ENCODE data around the gene STRA8.
A peak's percentile ranks its signal among the peaks of the same experiment; 100 is the strongest.

Gene STRA8

GRCh38 chr7:135270577-135271254, 37.1 kb downstream of the STRA8 start:
- DNase-seq = no peak

DNA sequence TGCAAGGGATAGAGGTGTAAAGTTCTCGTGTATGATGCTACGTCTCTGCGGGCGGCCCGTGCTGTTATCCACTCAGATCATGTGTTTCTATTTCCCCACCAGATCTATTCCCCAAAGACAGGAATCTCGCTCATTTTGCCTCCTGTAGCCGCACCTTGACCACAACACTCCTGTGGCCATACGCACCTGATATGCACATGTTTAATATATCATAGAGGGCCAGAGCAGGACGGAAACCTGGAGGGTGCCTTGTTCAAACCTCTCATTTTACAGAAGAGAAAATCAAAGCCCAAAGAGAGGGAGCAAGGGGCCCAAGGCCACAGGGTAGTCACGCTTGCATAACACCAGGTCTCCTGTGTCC, 37.6 kb downstream of the STRA8 start:
- no peak for DNase-seq

DNA sequence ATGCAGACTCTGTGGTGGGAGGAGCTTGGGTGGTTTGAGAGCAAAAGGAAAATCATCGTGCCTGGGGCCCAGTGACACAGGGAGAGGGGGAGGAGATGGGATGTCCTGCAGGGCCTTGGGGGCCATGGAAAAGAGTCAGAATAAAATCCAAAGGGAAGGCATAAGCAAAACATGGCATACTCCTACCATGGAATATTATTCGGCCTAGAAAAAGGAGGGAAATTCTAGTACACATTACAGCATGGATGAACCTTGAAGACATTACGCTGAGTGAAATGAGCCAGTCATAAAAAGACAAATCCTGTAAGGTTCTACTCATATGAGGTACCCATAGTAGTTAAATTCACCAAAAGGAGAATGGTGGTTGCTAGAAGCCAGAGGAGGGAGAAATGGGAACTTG, 38.7 kb downstream of the STRA8 start:
- no peak for DNase-seq

- DNase-seq = no peak
These were observed 39.9 kb downstream of the STRA8 start for GRCh38 chr7:135273581-135273980.

DNA sequence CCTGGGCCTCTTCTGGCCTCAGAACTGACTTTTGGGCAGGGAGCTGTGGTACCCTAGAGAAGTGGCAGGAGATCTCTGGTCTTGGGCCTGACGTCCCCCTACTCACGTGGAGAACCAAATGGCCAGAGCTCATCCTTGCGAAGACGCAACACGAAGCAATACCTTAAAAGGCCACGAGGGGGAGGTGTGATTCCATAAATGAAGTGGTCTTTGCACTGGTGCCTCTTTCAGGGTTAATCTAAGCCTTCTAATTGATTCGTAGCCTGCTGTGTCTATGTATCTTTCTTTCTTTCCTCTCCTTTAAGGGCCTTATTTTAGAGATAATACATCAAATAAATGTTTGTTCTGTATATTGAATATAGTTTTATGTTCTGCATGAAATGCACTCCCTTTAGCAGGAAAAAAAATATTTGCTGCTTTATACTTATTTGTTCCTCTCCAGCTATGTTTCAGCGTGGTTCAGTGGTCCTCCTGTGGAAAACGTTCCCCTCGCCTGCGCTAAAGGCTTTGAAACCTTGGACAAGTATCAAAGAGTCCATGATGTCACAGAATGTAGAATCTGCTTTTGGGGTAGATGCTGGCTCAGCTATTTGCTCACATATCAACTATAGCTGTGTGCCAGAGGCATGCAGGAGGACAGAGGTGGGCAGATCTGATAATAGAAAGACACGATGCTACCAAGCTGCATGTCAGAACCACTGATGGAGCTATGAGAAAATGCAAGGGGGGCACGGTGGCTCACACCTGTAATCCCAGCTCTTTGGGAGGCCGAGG, 41.0 kb downstream of the STRA8 start:
- DNase-seq = peak; percentile 73

DNA sequence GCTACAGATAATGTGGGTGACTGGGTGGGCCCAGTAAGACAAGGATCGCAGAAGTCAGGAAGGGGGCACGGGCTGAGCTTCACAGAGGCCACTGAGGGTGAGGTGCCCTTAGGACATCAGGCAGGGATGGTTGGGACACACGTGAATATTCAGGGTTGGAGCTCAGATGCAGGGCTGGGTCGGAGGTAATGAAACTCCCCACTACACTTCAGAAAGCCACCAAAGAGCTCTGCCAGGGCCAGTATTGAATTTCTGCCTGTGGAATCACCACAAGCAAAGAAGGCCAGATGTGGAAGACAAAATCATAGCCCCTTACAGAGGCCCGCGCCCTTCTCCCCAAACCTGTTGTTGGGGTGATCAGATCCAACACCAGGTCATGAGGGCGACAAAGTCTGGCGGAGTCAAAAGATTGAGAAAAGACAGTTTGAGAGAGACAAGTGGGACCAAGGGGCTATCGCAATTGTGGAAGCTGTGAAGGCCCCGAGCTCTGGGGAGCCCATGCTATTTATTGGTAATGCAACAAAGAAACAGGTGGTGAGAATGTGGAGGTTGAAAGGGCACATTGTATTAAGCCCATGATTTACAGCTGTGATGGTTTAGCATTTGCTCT, 42.4 kb downstream of the STRA8 start:
- DNase-seq = no peak

DNA sequence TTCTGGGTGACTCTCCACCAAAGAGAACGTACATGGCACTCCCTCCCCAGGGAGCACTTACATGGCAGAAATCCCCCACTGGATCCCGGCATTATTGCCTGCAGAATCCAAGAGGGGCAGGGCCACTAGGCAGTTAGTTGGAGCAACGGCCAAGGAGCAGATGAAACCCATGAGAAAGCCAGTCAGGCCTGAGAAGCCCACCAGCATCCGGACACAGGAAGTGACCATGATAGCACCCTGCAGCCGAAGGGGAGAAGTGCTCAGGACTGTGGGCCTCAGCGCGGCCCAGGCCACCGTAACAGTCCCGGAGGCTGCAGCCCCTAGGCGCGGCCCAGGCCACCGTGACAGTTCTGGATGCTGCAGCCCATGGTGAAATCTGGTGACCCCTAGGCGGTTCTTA, 43.5 kb downstream of the STRA8 start:
- DNase-seq = no peak

DNA sequence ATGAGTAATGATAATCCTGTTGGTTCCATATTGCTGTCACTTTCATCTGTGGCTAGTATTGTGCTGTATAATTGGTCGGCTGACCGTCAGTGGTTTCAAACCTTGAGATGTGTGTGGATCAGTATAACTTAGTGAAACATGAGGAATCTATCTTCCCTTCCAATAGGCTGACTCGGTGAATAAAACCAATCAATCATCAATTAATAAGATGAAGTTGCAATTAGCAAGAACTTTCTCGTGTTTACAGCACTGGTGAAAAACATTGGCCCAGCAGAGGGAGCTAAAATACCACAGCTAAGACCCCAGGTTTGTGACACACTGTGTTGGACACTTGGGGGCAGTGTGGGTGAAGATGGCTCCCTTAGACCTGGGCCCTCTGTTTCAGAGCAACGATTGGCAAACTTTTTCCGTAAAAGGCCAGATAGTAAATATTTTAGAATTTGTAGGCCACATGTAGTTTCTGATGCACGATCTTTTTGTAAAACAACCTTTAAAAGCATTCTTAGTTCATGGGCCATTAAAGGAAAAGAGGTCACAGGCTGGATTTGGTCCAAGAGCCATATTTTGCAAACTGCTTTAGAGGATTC, 47.8 kb downstream of the STRA8 start:
- peak; percentile 85 for DNase-seq

DNA sequence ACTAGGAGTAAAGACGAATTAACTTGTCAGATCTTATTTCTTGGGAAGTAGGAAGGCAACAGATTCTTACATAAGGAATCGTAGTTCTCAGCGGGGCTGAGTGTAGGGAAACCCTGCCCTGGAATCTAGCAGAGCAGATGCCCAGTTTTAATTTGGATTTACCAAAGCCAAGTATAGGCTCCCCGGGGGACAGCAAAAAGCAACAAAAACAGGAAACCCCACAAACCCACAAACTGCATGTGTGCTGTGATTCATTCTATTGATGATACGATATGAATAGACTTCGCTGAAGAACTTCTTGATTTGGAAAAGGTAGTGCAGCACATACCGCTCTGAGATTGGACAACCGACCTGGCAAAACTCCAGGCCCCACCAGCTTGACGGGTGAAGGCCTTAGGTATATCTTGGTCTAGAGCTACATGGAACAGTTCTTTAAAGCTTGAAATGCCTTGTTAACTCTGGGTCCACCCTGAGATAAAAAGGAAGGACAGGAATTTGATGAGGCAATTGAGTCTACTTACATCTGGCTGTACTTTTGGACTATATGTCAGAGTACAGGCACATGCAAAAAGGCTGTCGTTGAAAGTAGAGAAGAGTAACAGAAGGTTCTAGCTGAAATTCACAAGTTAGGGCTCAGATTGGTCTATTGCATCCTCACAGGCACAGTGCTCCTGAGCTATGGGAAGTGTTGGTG, 49.1 kb downstream of the STRA8 start:
- peak; percentile 46 for DNase-seq

GRCh38 chr7:135283959-135284638, 50.5 kb downstream of the STRA8 start:
- no peak for DNase-seq

DNA sequence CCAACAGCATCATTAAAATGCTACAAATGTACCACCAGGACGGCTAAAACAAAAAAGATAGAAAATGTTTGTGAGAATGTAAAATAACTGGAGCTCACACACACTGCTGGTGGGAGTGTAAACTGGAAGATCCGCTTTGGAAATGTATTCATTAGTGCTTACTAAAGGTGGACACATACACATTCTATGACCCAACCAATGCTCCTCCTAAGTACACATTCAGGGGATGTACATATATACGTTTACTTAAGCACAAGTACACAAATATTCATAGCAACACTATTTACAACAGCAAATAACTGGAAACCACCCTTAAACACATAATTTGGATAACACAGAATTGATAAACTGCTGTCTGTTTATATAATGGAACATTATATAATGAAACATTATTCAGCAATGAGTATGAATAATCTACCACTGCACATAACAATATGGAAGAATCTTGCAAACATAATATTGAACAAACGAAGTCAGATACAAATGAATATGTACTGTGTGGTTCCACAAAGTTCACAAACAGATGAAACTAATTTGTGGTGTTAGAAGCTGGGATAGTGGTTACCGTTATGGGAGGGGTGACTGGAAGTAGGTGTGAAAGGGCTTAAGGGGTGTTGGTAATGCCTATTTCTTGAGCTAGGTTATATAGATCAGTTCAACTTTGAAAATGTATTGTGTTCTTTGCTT, 52.1 kb downstream of the STRA8 start:
- DNase-seq = no peak

DNA sequence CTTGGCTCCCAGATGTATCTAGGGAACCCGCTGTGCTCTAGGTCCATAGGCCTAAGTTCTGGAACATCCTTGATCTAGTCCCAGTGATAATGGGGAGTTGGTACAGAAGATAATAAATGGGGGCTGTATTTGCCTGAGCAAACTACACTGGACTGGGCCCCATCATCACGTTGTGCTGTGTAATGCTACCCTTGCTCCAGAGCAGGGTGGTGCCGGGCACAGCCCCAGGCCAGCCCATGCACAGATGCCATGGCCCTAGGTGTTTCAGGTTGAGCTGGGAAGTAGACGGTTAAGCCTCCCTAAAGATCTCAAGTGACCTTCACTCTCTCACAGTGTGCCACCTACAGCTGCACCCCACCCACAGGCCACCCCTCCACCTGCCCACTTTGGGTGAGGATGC, 53.2 kb downstream of the STRA8 start:
- DNase-seq = no peak

GRCh38 chr7:135290594-135290993, 57.0 kb downstream of the STRA8 start:
- no peak for DNase-seq

- no peak for DNase-seq
These were observed 58.2 kb downstream of the STRA8 start for GRCh38 chr7:135291809-135292253.

GRCh38 chr7:135299235-135299634, 65.6 kb downstream of the STRA8 start:
- no peak for DNase-seq

DNA sequence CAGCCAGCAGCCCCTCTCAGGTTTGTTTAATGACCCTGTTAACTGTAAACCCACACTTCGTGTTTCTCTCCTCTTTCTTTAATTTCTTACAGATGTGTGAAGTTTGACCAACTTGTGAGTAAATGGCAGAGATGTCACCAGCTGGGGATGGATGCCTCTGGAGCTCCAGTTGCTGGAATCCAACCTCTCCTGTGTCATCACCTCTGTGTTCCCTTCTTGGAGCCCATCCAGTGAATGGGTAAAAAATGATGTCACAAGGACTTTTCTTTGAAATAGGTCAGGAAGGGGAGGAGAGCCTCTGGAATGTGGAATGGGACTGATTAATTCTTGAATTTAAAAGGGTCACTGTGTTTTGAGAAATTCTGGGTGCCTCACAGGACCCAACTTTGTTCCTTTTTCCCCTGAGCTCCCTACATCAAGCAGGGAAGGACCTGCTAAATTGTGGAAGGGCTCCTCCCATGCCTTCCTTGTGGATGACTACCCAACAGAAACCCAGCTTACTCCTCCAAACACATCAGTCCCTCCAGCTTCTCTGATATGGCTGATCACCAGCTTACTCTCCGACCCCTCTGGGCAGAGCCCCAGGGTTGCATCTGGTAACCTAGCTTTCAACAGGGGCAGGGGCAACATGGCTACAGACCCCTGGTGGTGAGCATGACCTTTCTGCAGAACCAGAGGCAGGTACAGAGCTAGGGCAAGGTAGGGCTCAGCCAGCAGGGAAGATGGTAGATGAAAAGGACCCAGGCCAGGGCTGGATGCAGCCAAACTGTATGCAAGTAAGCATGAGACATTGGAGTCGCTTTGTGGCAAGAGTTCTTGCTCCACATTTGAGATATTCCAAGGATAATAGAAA, 67.5 kb downstream of the STRA8 start:
- peak; percentile 45 for DNase-seq

Data from fibroblast of skin of scalp (primary cell).